ENCODE data around the gene FBN1.

GRCh38 chr15:48469681-48470080 lies 175.8 kb downstream of the FBN1 start:
- TF ChIP-seq CTCF (IDR thresholded peaks at IDR 0.05; ENCODE audit: low read length) (no peak), EZH2 (optimal IDR thresholded peaks at IDR 0.05; ENCODE audit: low read depth, low read length) (no peak), EZH2phosphoT487 (IDR thresholded peaks at IDR 0.05; ENCODE audit: low read length) (no peak)

All from MM.1S (cell line).